H1 (cell line): ENCODE data around the gene DPY19L1. TPM values are rescaled to one million over a fixed set of nuclear protein-coding genes. Genes with fewer than 3 reads are reported as not detected.

Experiments
- CTCF ChIA-PET: fragments of 300-600 bp; sonication (Branson Sonifier 250); formaldehyde crosslinking; loops from one replicate; lab custom pipeline; 2021; ENCODE audit not compliant: partially characterized antibody; lab: Charles Lee
- POLR2A ChIA-PET: fragments of 300-600 bp; sonication (Branson Sonifier 250); formaldehyde crosslinking; loops from one replicate; lab custom pipeline; 2021; ENCODE audit warnings: inconsistent platforms; ENCODE audit not compliant: partially characterized antibody; lab: Charles Lee
- DNase-seq, 2 experiments: peaks; one replicate each; pipeline versions ENCODE4 v3.0.0 to v3.0.0-alpha.2; 2010 to 2022; ENCODE audit warnings: low spot score in 2 of 2, low read depth in 1 of 2, mixed read lengths in 1 of 2
- FAIRE-seq: peaks from 2 replicates; lab custom pipeline; 2011; peaks lifted over from hg19 to GRCh38; lab: Jason Lieb, UNC
- H2AFZ ChIP-seq: 2 replicates; pipeline ENCODE4 v1.8.1; 2012; ENCODE audit warnings: low read length, inconsistent platforms
- H2AK5ac ChIP-seq: 2 replicates; pipeline ENCODE4 v1.6.1; 2013; ENCODE audit warnings: low read depth, low read length
- H2BK120ac ChIP-seq: replicated peaks from 2 replicates; pipeline ENCODE3; 2013; ENCODE audit warnings: low read depth, low read length, inconsistent platforms
- H2BK12ac ChIP-seq: 2 replicates; pipeline ENCODE4 v1.6.1; 2013; ENCODE audit warnings: low read depth, low read length
- H2BK15ac ChIP-seq: 2 replicates; pipeline ENCODE4 v1.6.1; 2013; ENCODE audit warnings: low read length
- H2BK20ac ChIP-seq: 2 replicates; pipeline ENCODE4 v1.6.1; 2013; ENCODE audit warnings: low read length
- H2BK5ac ChIP-seq: 2 replicates; pipeline ENCODE4 v1.6.1; 2013; ENCODE audit warnings: low read depth, low read length
- H3K14ac ChIP-seq: 2 replicates; pipeline ENCODE4 v1.6.1; 2013; ENCODE audit warnings: inconsistent platforms; ENCODE audit not compliant: insufficient read length
- H3K18ac ChIP-seq: 2 replicates; pipeline ENCODE4 v1.6.1; 2013; ENCODE audit warnings: low read length; ENCODE audit errors: extremely low read depth
- H3K23ac ChIP-seq: 2 replicates; pipeline ENCODE4 v1.6.1; 2013; ENCODE audit warnings: inconsistent platforms; ENCODE audit not compliant: insufficient read length
- H3K23me2 ChIP-seq: 2 replicates; pipeline ENCODE4 v1.6.1; 2013; ENCODE audit warnings: low read depth, low read length
- H3K27ac ChIP-seq: 2 replicates; pipeline ENCODE4 v1.6.1; 2011; ENCODE audit warnings: low read depth, low read length, inconsistent platforms
- H3K27me3 ChIP-seq, 4 experiments: replicated peaks in 1 of 4; 1 replicate in 1 of 4; 2 replicates in 3 of 4; pipeline versions ENCODE4 v1.6.1 to v1.8.1; 2011 to 2013; ENCODE audit warnings: low read length in 3 of 4, mild to moderate bottlenecking in 3 of 4, inconsistent platforms in 2 of 4, mixed read lengths in 2 of 4, moderate library complexity in 1 of 4; ENCODE audit not compliant: control insufficient read depth in 3 of 4, insufficient read depth in 3 of 4; ENCODE audit errors: extremely low read depth in 1 of 4
- H3K36me3 ChIP-seq, 4 experiments: 2 replicates each; pipeline versions ENCODE4 v1.6.1 to v1.8.1; 2011 to 2013; ENCODE audit warnings: mild to moderate bottlenecking in 4 of 4, low read length in 3 of 4, moderate library complexity in 2 of 4, control low read depth in 1 of 4, inconsistent platforms in 1 of 4; ENCODE audit not compliant: insufficient read depth in 4 of 4, control insufficient read depth in 2 of 4
- H3K4ac ChIP-seq: replicated peaks from 2 replicates; pipeline ENCODE3; 2013; ENCODE audit warnings: low read length, low read depth, mixed read lengths, inconsistent platforms; ENCODE audit not compliant: insufficient read length
- H3K4me1 ChIP-seq, 4 experiments: replicated peaks in 1 of 4; 1 replicate in 1 of 4; 2 replicates in 3 of 4; pipeline versions ENCODE4 v1.6.1 to v1.8.1; 2011 to 2013; ENCODE audit warnings: low read length in 3 of 4, inconsistent platforms in 2 of 4, mixed read lengths in 1 of 4; ENCODE audit not compliant: insufficient read depth in 4 of 4, control insufficient read depth in 3 of 4
- H3K4me2 ChIP-seq, 2 experiments: 2 replicates each; pipeline versions ENCODE4 v1.6.1 to v1.8.1; 2011 to 2013; ENCODE audit warnings: low read depth in 2 of 2, low read length in 2 of 2, control low read depth in 1 of 2, inconsistent platforms in 1 of 2, mild to moderate bottlenecking in 1 of 2; ENCODE audit not compliant: insufficient read depth in 1 of 2
- H3K4me3 ChIP-seq, 4 experiments: fragments of 200-600, 300-600 bp in 1 of 4; sonication (generic), shearing (Covaris generic), sonication (Bioruptor Twin) in 1 of 4; 2 replicates each; pipeline versions ENCODE4 v1.5.1 to v1.8.1; 2011 to 2016; ENCODE audit warnings: low read length in 4 of 4, low read depth in 3 of 4, control low read depth in 2 of 4, inconsistent platforms in 2 of 4, mild to moderate bottlenecking in 2 of 4, mixed read lengths in 1 of 4, moderate library complexity in 1 of 4; ENCODE audit not compliant: insufficient read depth in 2 of 4; ENCODE audit errors: extremely low read depth in 1 of 4
- H3K56ac ChIP-seq: replicated peaks from 2 replicates; pipeline ENCODE3; 2013; ENCODE audit warnings: low read depth, mild to moderate bottlenecking, mixed read lengths, low read length, inconsistent platforms; ENCODE audit not compliant: insufficient read length
- H3K79me1 ChIP-seq: 2 replicates; pipeline ENCODE4 v1.6.1; 2013; ENCODE audit warnings: low read depth, low read length, control low read depth
- H3K79me2 ChIP-seq, 2 experiments: 2 replicates each; pipeline versions ENCODE4 v1.6.1 to v1.8.1; 2012 to 2013; ENCODE audit warnings: low read length in 2 of 2, mild to moderate bottlenecking in 2 of 2, inconsistent platforms in 1 of 2; ENCODE audit not compliant: insufficient read depth in 2 of 2, control insufficient read depth in 1 of 2
- H3K9ac ChIP-seq, 4 experiments: replicated peaks in 1 of 4; 1 replicate in 1 of 4; 2 replicates in 3 of 4; pipeline versions ENCODE4 v1.6.1 to v1.8.1; 2011 to 2013; ENCODE audit warnings: low read depth in 3 of 4, low read length in 3 of 4, control low read depth in 2 of 4, mild to moderate bottlenecking in 2 of 4, moderate library complexity in 2 of 4, inconsistent platforms in 1 of 4; ENCODE audit errors: extremely low read depth in 1 of 4
- H3K9me3 ChIP-seq, 2 experiments: 2 replicates each; pipeline versions ENCODE4 v1.6.1 to v1.8.1; 2012 to 2013; ENCODE audit warnings: mild to moderate bottlenecking in 2 of 2, moderate library complexity in 2 of 2, control low read depth in 1 of 2, inconsistent platforms in 1 of 2, low read depth in 1 of 2, low read length in 1 of 2, mixed read lengths in 1 of 2; ENCODE audit not compliant: insufficient read depth in 2 of 2
- H4K20me1 ChIP-seq, 2 experiments: replicated peaks in 1 of 2; 2 replicates each; pipeline versions ENCODE3 to v1.8.1; 2011 to 2013; ENCODE audit warnings: inconsistent platforms in 2 of 2, low read length in 2 of 2, mild to moderate bottlenecking in 1 of 2; ENCODE audit not compliant: insufficient read depth in 2 of 2, control insufficient read depth in 1 of 2
- H4K5ac ChIP-seq: 2 replicates; pipeline ENCODE4 v1.6.1; 2013; ENCODE audit warnings: low read length, low read depth, mixed read lengths, inconsistent platforms; ENCODE audit not compliant: insufficient read length
- H4K8ac ChIP-seq: 2 replicates; pipeline ENCODE4 v1.8.0; 2013; ENCODE audit warnings: mild to moderate bottlenecking, moderate library complexity, low read length, inconsistent platforms; ENCODE audit not compliant: insufficient read depth; ENCODE audit errors: extremely low read depth
- H4K91ac ChIP-seq: replicated peaks from 2 replicates; pipeline ENCODE3; 2013; ENCODE audit warnings: low read length, mixed read lengths, inconsistent platforms; ENCODE audit not compliant: insufficient read length
- GABPA ChIP-seq: IDR thresholded peaks from 2 replicates; pipeline ENCODE4 v1.6.1; 2011; ENCODE audit warnings: mild to moderate bottlenecking, low read length, moderate library complexity, borderline replicate concordance; ENCODE audit not compliant: insufficient read depth
- HDAC2 ChIP-seq, 2 experiments: fragments of 300-600 bp in 1 of 2; sonication (generic) in 1 of 2; IDR thresholded peaks; 2 replicates each; pipeline ENCODE4 v1.6.1; 2011 to 2012; ENCODE audit warnings: low read depth in 2 of 2, low read length in 2 of 2, mild to moderate bottlenecking in 2 of 2, moderate library complexity in 2 of 2, borderline replicate concordance in 1 of 2, inconsistent platforms in 1 of 2
- JUND ChIP-seq: IDR thresholded peaks from 2 replicates; pipeline ENCODE4 v1.6.1; 2011; ENCODE audit warnings: mild to moderate bottlenecking, improper control_type of control experiment, low read length
- TCF12 ChIP-seq: IDR thresholded peaks from 2 replicates; pipeline ENCODE4 v1.6.1; 2011; ENCODE audit warnings: low read depth, mild to moderate bottlenecking, low read length
- WGBS, 2 experiments: shearing (Covaris generic) in 1 of 2; methylation state at CpG; one replicate each; pipeline versions ENCODE4 v1.1.6 to v1.1.7; 2013 to 2015; ENCODE audit warnings: low lambda C conversion rate in 2 of 2, mixed read lengths in 2 of 2, inconsistent platforms in 1 of 2, low coverage in 1 of 2, missing lambda C conversion rate in 1 of 2; ENCODE audit not compliant: insufficient replicate concordance in 2 of 2, insufficient coverage in 1 of 2, insufficient read length in 1 of 2; ENCODE audit errors: extremely low coverage in 1 of 2, missing lambda C conversion rate in 1 of 2; 5-methylcytosine and 5-hydroxymethylcytosine counted together
- polyA plus RNA-seq, 7 experiments: library from polyadenylated mRNA; depleted of rRNA in 3 of 7; stranded (reverse) in 5 of 7; unstranded in 2 of 7; fragments of >200 nt in 5 of 7; fragments of 200-250 nt in 2 of 7; gene quantifications; 1 replicate in 5 of 7; 2 replicates in 1 of 7; 4 replicates in 1 of 7; pipeline versions ENCODE4 v1.2.1 to v1.2.3, GENCODE V29; 2011 to 2013; ENCODE audit warnings: missing spikeins in 2 of 7, mixed read lengths in 2 of 7
- total RNA-seq: library from RNA; stranded (reverse); fragmentation: NEBNext Ultra II Directional; extraction: Animal tissue kit (Norgen Biotek cat#: 25700); gene quantifications from 2 replicates; pipeline ENCODE4 v1.2.1, GENCODE V29; 2021

The DPY19L1 gene
- total and polyA plus RNA-seq, 2 of the 8 experiments (the other 6 are each of a cell fraction or from before 2014, with no cell fraction given), result 14.1 to 23.3 TPM

GRCh38 chr7:35025369-35025870, 11.9 kb downstream of the DPY19L1 start:
- POLR2A ChIA-PET, result interaction anchor here (1.6 kb wide), 1 partner anchor 11 kb away, joined by 4 read pairs; no protein-coding TSS in a partner anchor
- peaks cover 0 to 2% of the 10 kb centered on the region in 2 experiments for H4K20me1 ChIP-seq

More at GRCh38 chr7:35025369-35025870, 11.9 kb downstream of the DPY19L1 start:
- CTCF ChIA-PET, result no interaction called here
- no peak overlapping the region for H2BK12ac ChIP-seq
- H3K4me1 ChIP-seq, result peaks cover 0 to 8% (median 1%) of the 10 kb centered on the region in 4 experiments; a peak in 2 of 7 replicates
- H4K8ac ChIP-seq, result no peak overlapping the region
- H2AK5ac ChIP-seq, result no peak overlapping the region
- H3K23me2 ChIP-seq, result no peaks in the 10 kb centered on the region
- no peak overlapping the region for H3K27ac ChIP-seq
- DNase-seq, result no peak
- H3K79me1 ChIP-seq, result no peaks in the 10 kb centered on the region
- no peaks in the 10 kb centered on the region for H3K36me3 ChIP-seq
- no peak overlapping the region for H3K4me2 ChIP-seq
- no peak overlapping the region for H3K4ac ChIP-seq
- no peak overlapping the region for H2BK120ac ChIP-seq
- H3K23ac ChIP-seq, result no peak overlapping the region
- no peak overlapping the region for H3K18ac ChIP-seq
- no peak overlapping the region for H2BK15ac ChIP-seq
- no peak overlapping the region for H2AFZ ChIP-seq
- H3K79me2 ChIP-seq, result peaks cover 0 to 80% of the 10 kb centered on the region in 2 experiments; a peak in 3 of 4 replicates
- H3K56ac ChIP-seq, result no peak overlapping the region
- no peaks in the 10 kb centered on the region for H3K27me3 ChIP-seq
- 64% methylated on average over 1 of the region's 1 CpG; no CpG with 5 or more reads in 1 of the 2 experiments for WGBS, 2 experiments
- no peak overlapping the region for H3K9ac ChIP-seq
- no peak overlapping the region for H3K4me3 ChIP-seq
- TF ChIP-seq GABPA (no peak), TCF12 (no peak), JUND (no peak), HDAC2 (IDR thresholded peaks at IDR 0.05; ENCODE audit: borderline replicate concordance in 1 of 2, low read depth in 2 of 2, low read length in 2 of 2) (no peak)
- FAIRE-seq, result no peak
- H3K14ac ChIP-seq, result no peak overlapping the region
- H2BK5ac ChIP-seq, result no peak overlapping the region
- H4K5ac ChIP-seq, result no peak overlapping the region
- no peaks in the 10 kb centered on the region for H3K9me3 ChIP-seq
- H4K91ac ChIP-seq, result no peak overlapping the region
- H2BK20ac ChIP-seq, result no peak overlapping the region
